ENCODE results near the gene LRRK2.

The LRRK2 gene

GRCh38 chr12:40300490-40300889, 75.7 kb downstream of the LRRK2 start:
- no peaks in the 10 kb centered on the region for H3K4me1 ChIP-seq (ENCODE audit: control insufficient read depth, insufficient read depth, low read length)
- H3K9ac ChIP-seq (ENCODE audit: low read depth, low read length), result no peak overlapping the region
- H3K36me3 ChIP-seq (ENCODE audit: control insufficient read depth, insufficient read depth, low read length), result no peaks in the 10 kb centered on the region
- H3K4me3 ChIP-seq (ENCODE audit: low read depth, low read length), result no peak overlapping the region
- H3K27me3 ChIP-seq (ENCODE audit: control insufficient read depth, insufficient read depth, low read length), result no peaks in the 10 kb centered on the region
- H3K9me3 ChIP-seq (ENCODE audit: control insufficient read depth, insufficient read depth, low read length), result no peaks in the 10 kb centered on the region

GRCh38 chr12:40309001-40309400, 84.2 kb downstream of the LRRK2 start:
- Histone ChIP-seq H3K4me1 (ENCODE audit: control insufficient read depth, insufficient read depth, low read length) (no peaks in the 10 kb centered on the region), H3K9me3 (ENCODE audit: control insufficient read depth, insufficient read depth, low read length) (no peaks in the 10 kb centered on the region), H3K27me3 (ENCODE audit: control insufficient read depth, insufficient read depth, low read length) (no peaks in the 10 kb centered on the region), H3K36me3 (ENCODE audit: control insufficient read depth, insufficient read depth, low read length) (no peaks in the 10 kb centered on the region), H3K4me3 (ENCODE audit: low read depth, low read length) (no peak overlapping the region), H3K9ac (ENCODE audit: low read depth, low read length) (no peak overlapping the region)

GRCh38 chr12:40310211-40310610, 85.4 kb downstream of the LRRK2 start:
- Histone ChIP-seq H3K4me1 (ENCODE audit: control insufficient read depth, insufficient read depth, low read length) (no peaks in the 10 kb centered on the region), H3K27me3 (ENCODE audit: control insufficient read depth, insufficient read depth, low read length) (no peaks in the 10 kb centered on the region), H3K36me3 (ENCODE audit: control insufficient read depth, insufficient read depth, low read length) (no peaks in the 10 kb centered on the region), H3K4me3 (ENCODE audit: low read depth, low read length) (no peak overlapping the region), H3K9me3 (ENCODE audit: control insufficient read depth, insufficient read depth, low read length) (no peaks in the 10 kb centered on the region), H3K9ac (ENCODE audit: low read depth, low read length) (no peak overlapping the region)

GRCh38 chr12:40312196-40312595, 87.4 kb downstream of the LRRK2 start:
- Histone ChIP-seq H3K9ac (ENCODE audit: low read depth, low read length) (no peak overlapping the region), H3K9me3 (ENCODE audit: control insufficient read depth, insufficient read depth, low read length) (no peaks in the 10 kb centered on the region), H3K4me3 (ENCODE audit: low read depth, low read length) (no peak overlapping the region), H3K4me1 (ENCODE audit: control insufficient read depth, insufficient read depth, low read length) (no peaks in the 10 kb centered on the region), H3K27me3 (ENCODE audit: control insufficient read depth, insufficient read depth, low read length) (no peaks in the 10 kb centered on the region), H3K36me3 (ENCODE audit: control insufficient read depth, insufficient read depth, low read length) (no peaks in the 10 kb centered on the region)

- Histone ChIP-seq H3K36me3 (ENCODE audit: control insufficient read depth, insufficient read depth, low read length) (no peaks in the 10 kb centered on the region), H3K27me3 (ENCODE audit: control insufficient read depth, insufficient read depth, low read length) (no peaks in the 10 kb centered on the region), H3K4me3 (ENCODE audit: low read depth, low read length) (no peak overlapping the region), H3K9ac (ENCODE audit: low read depth, low read length) (no peak overlapping the region), H3K4me1 (ENCODE audit: control insufficient read depth, insufficient read depth, low read length) (no peaks in the 10 kb centered on the region), H3K9me3 (ENCODE audit: control insufficient read depth, insufficient read depth, low read length) (no peaks in the 10 kb centered on the region)
Observed at GRCh38 chr12:40312982-40313576, 88.3 kb downstream of the LRRK2 start.

- no peak overlapping the region for H3K4me3 ChIP-seq (ENCODE audit: low read depth, low read length)
- no peaks in the 10 kb centered on the region for H3K36me3 ChIP-seq (ENCODE audit: control insufficient read depth, insufficient read depth, low read length)
- H3K27me3 ChIP-seq (ENCODE audit: control insufficient read depth, insufficient read depth, low read length), result no peaks in the 10 kb centered on the region
- no peaks in the 10 kb centered on the region for H3K4me1 ChIP-seq (ENCODE audit: control insufficient read depth, insufficient read depth, low read length)
- no peak overlapping the region for H3K9ac ChIP-seq (ENCODE audit: low read depth, low read length)
- H3K9me3 ChIP-seq (ENCODE audit: control insufficient read depth, insufficient read depth, low read length), result no peaks in the 10 kb centered on the region
Observed at GRCh38 chr12:40313928-40314327, 89.1 kb downstream of the LRRK2 start.

GRCh38 chr12:40314927-40315326, 90.1 kb downstream of the LRRK2 start:
- H3K36me3 ChIP-seq (ENCODE audit: control insufficient read depth, insufficient read depth, low read length), result no peaks in the 10 kb centered on the region
- H3K4me1 ChIP-seq (ENCODE audit: control insufficient read depth, insufficient read depth, low read length), result no peaks in the 10 kb centered on the region
- no peak overlapping the region for H3K4me3 ChIP-seq (ENCODE audit: low read depth, low read length)
- no peaks in the 10 kb centered on the region for H3K27me3 ChIP-seq (ENCODE audit: control insufficient read depth, insufficient read depth, low read length)
- no peak overlapping the region for H3K9ac ChIP-seq (ENCODE audit: low read depth, low read length)
- H3K9me3 ChIP-seq (ENCODE audit: control insufficient read depth, insufficient read depth, low read length), result no peaks in the 10 kb centered on the region

GRCh38 chr12:40315375-40315774, 90.6 kb downstream of the LRRK2 start:
- H3K4me3 ChIP-seq (ENCODE audit: low read depth, low read length), result no peak overlapping the region
- no peaks in the 10 kb centered on the region for H3K36me3 ChIP-seq (ENCODE audit: control insufficient read depth, insufficient read depth, low read length)
- H3K9ac ChIP-seq (ENCODE audit: low read depth, low read length), result no peak overlapping the region
- H3K4me1 ChIP-seq (ENCODE audit: control insufficient read depth, insufficient read depth, low read length), result no peaks in the 10 kb centered on the region
- H3K9me3 ChIP-seq (ENCODE audit: control insufficient read depth, insufficient read depth, low read length), result no peaks in the 10 kb centered on the region
- H3K27me3 ChIP-seq (ENCODE audit: control insufficient read depth, insufficient read depth, low read length), result no peaks in the 10 kb centered on the region

- H3K4me3 ChIP-seq (ENCODE audit: low read depth, low read length), result no peak overlapping the region
- no peaks in the 10 kb centered on the region for H3K9me3 ChIP-seq (ENCODE audit: control insufficient read depth, insufficient read depth, low read length)
- H3K36me3 ChIP-seq (ENCODE audit: control insufficient read depth, insufficient read depth, low read length), result no peaks in the 10 kb centered on the region
- H3K9ac ChIP-seq (ENCODE audit: low read depth, low read length), result no peak overlapping the region
- no peaks in the 10 kb centered on the region for H3K27me3 ChIP-seq (ENCODE audit: control insufficient read depth, insufficient read depth, low read length)
- no peaks in the 10 kb centered on the region for H3K4me1 ChIP-seq (ENCODE audit: control insufficient read depth, insufficient read depth, low read length)
Observed at GRCh38 chr12:40324261-40324660, 99.5 kb downstream of the LRRK2 start.

- Histone ChIP-seq H3K9me3 (ENCODE audit: control insufficient read depth, insufficient read depth, low read length) (no peaks in the 10 kb centered on the region), H3K36me3 (ENCODE audit: control insufficient read depth, insufficient read depth, low read length) (no peaks in the 10 kb centered on the region), H3K4me1 (ENCODE audit: control insufficient read depth, insufficient read depth, low read length) (no peaks in the 10 kb centered on the region), H3K27me3 (ENCODE audit: control insufficient read depth, insufficient read depth, low read length) (no peaks in the 10 kb centered on the region), H3K9ac (ENCODE audit: low read depth, low read length) (no peak overlapping the region), H3K4me3 (ENCODE audit: low read depth, low read length) (no peak overlapping the region)
Observed at GRCh38 chr12:40325349-40325960, 100.7 kb downstream of the LRRK2 start.

GRCh38 chr12:40327535-40327934, 102.7 kb downstream of the LRRK2 start:
- Histone ChIP-seq H3K27me3 (ENCODE audit: control insufficient read depth, insufficient read depth, low read length) (no peaks in the 10 kb centered on the region), H3K9ac (ENCODE audit: low read depth, low read length) (no peak overlapping the region), H3K4me3 (ENCODE audit: low read depth, low read length) (no peak overlapping the region), H3K36me3 (ENCODE audit: control insufficient read depth, insufficient read depth, low read length) (no peaks in the 10 kb centered on the region), H3K9me3 (ENCODE audit: control insufficient read depth, insufficient read depth, low read length) (no peaks in the 10 kb centered on the region), H3K4me1 (ENCODE audit: control insufficient read depth, insufficient read depth, low read length) (no peaks in the 10 kb centered on the region)

- Histone ChIP-seq H3K9me3 (ENCODE audit: control insufficient read depth, insufficient read depth, low read length) (no peaks in the 10 kb centered on the region), H3K4me1 (ENCODE audit: control insufficient read depth, insufficient read depth, low read length) (no peaks in the 10 kb centered on the region), H3K9ac (ENCODE audit: low read depth, low read length) (no peak overlapping the region), H3K4me3 (ENCODE audit: low read depth, low read length) (no peak overlapping the region), H3K27me3 (ENCODE audit: control insufficient read depth, insufficient read depth, low read length) (no peaks in the 10 kb centered on the region), H3K36me3 (ENCODE audit: control insufficient read depth, insufficient read depth, low read length) (no peaks in the 10 kb centered on the region)
Observed at GRCh38 chr12:40330180-40330579, 105.4 kb downstream of the LRRK2 start.

Measured in iPS-15b (cell line).